HG03066 (cell line): ENCODE measurements around the gene BEGAIN.
"Not testable (repeated sequence)": the region's sequence is repeated elsewhere in the genome, so short reads cannot be mapped to it uniquely, and the experiment has no call there.

Experiments
- ATAC-seq: cut with Tn5 transposase; IDR thresholded peaks from one replicate; pipeline ENCODE4 v1.9.1; 2021; ENCODE audit warnings: low read depth; ENCODE audit not compliant: unreplicated experiment

Gene BEGAIN

DNA sequence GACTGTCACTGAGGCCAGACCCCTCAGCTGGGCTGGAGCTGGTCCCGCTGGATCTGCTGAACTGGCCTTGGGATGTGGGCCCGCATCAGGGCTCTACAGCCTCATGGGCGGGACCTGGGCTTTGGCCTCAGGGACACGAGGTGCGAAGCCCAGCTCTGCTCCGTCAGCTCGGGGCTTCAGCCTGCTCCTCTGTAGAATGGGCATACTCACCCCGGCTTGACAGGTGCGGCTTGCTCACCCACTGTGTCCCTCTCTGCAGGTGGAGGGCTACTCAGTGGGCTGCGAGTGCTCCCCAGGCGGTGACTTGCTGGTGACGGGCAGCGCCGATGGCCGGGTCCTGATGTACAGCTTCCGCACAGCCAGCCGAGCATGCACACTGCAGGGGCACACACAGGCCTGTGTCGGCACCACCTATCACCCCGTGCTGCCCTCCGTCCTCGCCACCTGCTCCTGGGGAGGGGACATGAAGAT is 57.6 kb downstream of the BEGAIN start:
- no peak for ATAC-seq

GRCh38 chr14:100528962-100529560 is 58.2 kb downstream of the BEGAIN start:
- ATAC-seq, result no peak

GRCh38 chr14:100526632-100527031 is 60.6 kb downstream of the BEGAIN start:
- ATAC-seq, result no peak

DNA sequence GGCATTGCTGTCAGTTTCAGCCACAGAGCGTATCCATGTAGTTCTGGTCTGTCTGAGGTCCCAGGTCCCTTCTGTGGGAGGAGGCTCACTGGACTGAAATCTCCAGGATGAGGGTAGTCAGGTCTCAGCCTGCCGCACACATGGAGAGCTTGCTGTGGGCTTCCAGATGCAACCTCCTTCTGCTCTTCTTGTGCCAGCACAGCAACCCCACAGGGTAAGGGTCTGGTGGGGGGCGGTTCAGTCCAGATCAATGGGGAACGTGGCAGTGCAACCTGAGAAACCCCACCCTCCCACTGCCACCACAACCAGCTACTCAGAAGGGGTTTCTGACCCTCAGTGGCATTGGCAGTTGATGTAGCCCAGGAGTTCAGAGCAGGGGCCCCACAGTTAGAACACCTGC is 61.2 kb downstream of the BEGAIN start:
- no peak for ATAC-seq

DNA sequence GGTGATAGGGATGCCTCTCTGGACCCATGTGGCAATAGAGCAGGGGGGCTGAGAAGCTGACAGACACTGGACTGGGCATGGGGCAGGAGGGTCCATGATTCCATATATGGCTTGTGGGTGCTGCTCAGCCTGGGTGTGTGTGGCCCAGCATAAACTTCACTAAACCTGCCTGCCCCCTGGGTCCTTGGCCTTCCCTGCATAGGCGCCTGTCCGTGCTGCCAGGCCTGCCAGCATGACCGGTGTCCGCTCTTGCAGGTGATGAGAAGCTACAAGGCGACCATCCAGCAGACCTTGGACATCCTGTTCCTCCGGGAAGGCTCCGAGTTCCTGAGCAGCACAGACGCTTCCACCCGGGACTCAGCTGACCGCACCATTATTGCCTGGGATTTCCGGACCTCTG is 61.6 kb downstream of the BEGAIN start:
- ATAC-seq, result no peak

DNA sequence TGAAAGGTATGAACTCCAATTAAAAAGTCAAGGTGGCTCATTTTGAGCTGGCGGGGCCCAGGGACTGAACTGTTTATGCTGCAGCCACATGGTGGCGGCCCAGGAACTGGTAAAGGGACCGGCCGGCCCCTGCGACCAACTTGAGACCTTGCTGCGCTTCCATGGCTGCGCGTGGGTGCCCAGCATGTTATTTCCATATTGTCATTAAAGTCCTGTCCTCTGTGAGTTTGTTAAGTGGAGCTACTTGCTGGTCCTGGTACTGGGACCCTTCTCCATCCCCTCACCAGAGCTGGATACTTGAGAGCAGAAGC is 62.3 kb downstream of the BEGAIN start:
- no peak for ATAC-seq

GRCh38 chr14:100524233-100524932 is 62.8 kb downstream of the BEGAIN start:
- no peak for ATAC-seq

DNA sequence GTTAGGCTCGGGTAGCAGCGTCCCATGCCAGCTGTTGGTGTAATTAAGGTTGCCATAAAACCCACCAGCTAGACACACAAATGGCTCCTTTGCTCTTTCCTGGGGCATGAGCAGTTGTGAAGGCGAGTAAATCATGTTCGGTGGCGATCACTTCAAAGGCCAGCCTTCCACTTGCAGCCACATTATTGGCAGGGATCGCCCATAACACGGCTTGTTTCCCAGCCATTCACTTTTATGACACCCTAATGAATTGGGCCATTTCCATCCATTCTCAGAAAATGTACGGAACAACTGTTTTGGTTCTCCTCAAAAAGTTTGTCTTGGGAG is 63.4 kb downstream of the BEGAIN start:
- no peak for ATAC-seq

- ATAC-seq, result no peak
Measured at GRCh38 chr14:100523131-100523842, 63.9 kb downstream of the BEGAIN start.

DNA sequence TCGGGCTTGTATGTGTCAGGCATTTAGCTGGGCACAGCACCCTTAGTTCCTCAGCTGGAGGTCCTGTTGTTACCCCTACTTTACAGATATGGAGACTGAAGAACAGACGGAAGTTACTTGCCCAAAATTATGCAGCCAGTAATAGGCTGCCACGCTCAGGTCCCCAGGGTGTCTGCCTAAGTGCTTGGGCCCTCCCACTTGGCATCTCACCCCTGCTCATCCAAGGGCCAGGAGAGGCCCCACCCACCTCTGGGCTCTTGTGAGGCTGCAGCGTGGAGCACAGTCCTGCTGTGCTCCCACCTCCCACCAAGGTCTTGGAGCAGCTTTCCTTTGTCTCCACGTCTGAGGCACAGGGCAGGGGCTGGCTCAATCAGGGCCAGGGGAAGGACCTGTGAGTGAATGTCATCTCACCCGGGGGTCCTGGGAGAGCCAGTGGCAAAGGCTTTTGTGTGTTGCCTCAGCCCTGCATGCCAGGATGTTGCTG is 64.6 kb downstream of the BEGAIN start:
- ATAC-seq, result no peak

GRCh38 chr14:100506053-100506452 is 81.2 kb downstream of the BEGAIN start:
- ATAC-seq, result not testable (repeated sequence)

DNA sequence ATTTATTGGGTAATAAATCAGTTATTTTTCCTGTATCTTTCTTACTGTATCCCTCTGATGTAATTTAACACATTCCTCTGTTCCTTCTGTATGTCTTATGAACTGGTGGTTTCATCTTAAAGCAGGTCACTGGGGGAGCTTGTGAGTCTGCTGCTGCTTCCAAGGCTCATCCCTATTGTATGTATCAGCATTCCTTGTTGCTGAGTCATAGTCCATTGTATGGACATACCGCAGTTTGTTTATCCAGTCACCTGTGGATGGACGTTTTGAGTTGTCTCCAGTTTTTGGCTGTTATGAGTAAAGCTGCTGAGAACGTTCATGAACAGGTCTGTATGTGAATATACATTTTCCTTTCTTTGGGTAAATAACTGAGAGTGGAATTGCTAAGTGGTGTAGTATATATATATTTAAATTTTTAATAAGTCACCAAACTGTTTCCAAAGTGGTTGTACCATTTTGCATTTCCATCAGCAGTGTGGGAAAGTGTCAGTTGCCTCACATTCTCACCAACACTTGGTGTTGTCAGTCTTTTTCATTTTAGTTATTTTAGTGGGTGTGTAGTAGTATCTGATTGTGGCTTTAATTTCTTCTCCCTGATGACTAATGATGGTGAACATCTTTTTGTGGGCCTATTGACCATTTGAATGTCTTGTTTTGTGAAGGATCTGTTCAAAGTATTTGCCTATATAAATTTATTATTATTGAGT is 82.7 kb downstream of the BEGAIN start:
- ATAC-seq, result no peak

DNA sequence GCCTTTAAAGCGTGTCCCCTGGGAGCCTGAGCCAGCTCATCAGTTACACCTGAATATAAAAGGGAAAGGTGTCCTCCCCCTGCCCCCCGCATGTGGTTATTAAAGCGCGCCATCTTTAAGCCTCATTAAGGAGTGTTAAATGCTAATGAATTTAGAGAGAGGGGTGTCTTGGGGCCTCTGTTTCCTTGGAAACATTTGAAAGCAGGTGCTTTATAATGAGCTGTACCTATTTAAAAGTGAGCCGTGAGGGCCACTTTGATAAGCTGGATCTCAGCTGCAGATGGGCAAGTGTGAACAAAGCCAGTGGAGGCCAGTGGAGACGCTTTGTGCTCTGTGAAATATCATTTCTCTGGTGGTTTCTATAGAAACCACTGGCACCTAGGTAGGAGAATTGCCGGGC is 84.0 kb downstream of the BEGAIN start:
- ATAC-seq, result no peak

GRCh38 chr14:100502622-100503220 is 84.5 kb downstream of the BEGAIN start:
- ATAC-seq, result no peak

GRCh38 chr14:100500128-100500527 is 87.1 kb downstream of the BEGAIN start:
- no peak for ATAC-seq

- ATAC-seq, result no peak
Measured at GRCh38 chr14:100498068-100498467, 89.1 kb downstream of the BEGAIN start.

- ATAC-seq, result no peak
Measured at GRCh38 chr14:100495917-100496316, 91.3 kb downstream of the BEGAIN start.

GRCh38 chr14:100494645-100495044 is 92.6 kb downstream of the BEGAIN start:
- ATAC-seq, result no peak

DNA sequence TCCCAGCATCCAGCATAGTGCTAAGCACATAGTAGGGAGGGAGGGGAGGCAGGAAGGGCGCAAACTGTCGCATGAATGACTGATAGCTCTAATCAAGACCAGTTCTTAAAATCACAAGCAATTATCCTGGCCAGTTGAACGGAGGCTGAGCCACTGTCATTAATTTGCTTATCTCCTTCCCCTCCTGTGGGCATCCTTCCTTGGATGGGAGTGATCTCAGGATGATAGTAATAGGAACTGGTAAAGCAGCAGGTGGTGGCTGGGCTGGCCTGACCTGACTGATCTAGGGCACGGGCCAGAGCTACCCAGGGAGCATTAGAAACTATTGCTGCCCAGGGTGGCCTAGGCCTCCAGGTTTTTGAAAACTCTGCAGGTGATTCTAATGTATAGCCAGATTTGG is 97.0 kb downstream of the BEGAIN start:
- no peak for ATAC-seq

- no peak for ATAC-seq
Measured at GRCh38 chr14:100488057-100488456, 99.2 kb downstream of the BEGAIN start.

DNA sequence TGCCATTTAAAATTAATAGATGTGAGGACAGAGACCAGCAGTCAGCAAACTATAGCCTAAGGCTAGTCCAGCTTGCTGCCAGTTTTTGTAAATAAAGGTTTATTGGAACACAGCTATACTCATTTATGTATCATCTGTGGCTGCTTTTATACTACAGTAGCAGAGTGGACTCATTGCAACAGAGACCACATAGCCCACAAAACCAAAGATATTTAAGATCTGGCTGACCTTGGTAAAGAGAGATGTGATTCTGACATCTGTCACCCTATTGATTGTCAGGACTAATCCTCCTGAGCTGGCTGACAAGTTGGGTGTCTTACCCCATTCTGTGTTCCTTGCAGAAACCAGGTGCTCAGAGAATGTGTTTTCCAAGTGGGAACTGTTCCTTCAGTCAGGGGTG is 99.9 kb downstream of the BEGAIN start:
- ATAC-seq, result no peak
